ENCODE measurements around the gene DDX17.

The DDX17 gene

DNA sequence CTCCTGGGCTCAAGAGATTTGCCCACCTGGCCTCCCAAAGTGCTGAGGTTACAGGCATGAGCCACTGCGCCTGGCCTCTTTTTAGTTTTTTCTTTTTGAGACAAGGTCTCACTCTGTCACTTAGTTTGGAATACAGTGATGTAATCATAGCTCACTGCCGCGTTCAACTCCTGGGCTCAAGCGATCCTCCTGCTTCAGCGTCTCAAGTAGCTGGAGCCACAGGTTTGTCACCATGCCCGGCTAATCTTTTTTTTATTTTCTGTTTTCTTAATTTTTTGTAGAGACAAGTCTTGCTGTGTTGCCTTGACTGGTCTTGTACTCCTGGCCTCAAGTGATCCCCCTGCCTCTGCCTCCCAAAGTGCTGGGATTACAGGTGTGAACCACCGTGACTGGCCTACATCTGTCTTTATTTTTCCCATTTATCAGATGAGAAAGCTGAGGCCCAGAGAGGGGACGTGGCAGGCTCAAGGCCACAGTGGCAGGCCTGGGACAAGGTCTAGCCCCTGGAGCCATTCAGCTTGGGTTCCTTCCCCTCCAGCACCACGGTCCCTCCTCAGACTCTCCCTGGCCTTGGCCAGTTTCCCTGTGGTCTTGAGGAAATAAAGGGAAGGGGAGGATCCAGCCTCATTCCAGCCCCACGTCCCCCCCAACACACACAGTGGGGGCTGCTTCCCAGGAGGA lies 41.0 kb downstream of the DDX17 start:
- no peak for DNase-seq

DNA sequence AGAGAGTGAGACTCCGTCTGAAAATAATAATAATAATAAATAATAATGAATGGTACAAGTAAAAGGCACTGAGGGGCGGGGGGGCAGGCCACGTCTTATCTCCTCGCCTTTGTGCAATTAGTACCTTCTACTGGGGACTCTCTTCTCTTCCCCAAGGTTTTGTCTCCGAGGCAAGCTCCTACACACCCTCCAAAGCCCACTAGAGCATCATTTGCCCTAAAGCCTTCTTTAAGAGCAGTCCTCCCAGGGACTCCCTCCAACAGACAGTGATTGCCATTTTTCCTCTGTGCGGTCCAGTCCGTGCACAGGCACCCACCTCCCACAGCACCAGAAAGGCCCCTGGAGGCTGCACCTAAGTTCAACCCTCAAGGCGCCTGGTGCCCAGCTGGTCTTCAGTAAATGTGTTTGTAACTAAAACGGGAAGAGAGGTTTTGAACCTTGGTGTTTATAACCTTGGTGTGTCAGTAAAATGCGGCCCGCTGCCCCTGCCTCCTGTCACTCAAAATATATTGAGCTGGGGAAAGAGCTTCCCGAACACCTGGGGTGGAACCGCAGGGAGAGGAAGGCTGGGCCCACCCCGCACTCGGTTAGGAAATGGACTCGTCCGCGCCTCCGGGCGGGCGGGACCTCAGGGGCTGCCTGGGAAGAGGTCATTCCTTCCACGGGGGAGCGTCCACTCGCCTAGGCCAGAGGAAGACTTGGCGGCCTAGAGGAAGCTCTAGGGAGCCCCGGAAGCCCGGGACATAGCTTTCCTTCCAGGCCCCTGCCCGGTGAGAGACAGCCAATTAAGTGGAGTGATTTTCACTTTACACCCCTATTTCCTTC lies 42.9 kb downstream of the DDX17 start:
- DNase-seq = no peak

DNA sequence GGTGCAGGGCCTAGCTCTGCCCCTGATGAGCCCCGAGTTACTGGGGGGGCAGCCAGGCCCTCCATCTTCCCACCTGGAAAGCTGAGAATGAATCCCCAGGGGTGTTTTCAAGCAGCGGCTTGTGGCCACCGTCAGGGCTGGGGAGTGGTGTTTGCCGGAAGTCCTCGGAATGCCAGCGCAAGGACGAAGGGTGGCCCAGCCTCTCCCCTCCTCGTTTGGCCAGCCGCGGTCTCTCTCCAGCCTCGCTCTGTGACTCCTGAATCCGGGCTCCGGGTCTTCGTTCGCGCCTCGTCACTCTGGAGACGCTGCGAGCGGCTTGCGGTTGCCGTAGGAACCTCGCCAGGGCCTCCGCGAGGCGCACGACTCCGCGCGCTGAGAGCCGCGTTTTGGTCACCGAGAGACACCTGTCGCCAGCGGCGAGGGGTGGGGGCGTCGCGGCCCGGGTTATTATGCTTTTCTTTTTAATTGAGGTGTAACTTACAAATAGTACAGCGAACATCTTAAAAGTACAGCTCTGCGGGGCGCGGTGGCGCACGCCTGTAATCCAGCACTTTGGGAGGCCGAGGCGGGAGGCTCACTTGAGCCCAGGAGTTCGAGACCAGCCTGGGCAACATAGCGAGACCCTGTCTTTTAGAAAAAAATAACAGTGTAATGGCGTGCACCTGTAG lies 44.6 kb downstream of the DDX17 start:
- peak; percentile 48 for DNase-seq

DNA sequence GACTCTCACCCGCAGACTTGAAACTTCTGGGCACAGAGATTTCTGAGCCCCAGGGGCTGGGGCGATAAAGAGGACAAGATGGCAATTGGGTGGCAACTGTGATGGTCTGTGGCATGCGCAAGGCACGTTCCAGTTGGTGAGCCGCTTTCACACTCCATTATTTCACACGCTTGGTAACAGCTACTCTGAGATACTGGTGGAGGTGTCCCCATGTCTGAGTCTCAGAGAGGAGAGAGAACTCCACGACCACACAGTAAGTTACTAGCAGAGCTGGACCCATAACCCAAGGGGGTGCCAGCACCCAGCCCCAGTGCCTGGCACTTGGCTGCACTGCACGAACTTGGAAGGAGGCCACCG lies 45.1 kb downstream of the DDX17 start:
- no peak for DNase-seq

DNA sequence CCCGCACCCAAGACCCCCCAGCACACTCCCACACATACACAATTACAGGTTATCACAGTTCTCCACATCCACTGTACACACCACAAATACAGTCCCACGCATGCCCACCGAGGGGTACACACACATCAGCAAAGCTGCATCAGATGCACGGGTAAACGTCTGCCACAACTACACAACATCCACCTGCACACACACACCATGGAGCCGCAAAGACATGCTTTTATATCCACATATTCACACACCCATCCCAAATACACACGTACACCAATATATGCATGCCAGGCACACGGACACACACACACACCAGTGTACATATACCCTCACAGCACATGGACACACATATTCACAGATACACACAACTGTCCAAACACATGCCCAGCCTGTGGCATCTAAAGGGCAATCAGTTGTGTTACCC lies 45.7 kb downstream of the DDX17 start:
- no peak for DNase-seq

DNA sequence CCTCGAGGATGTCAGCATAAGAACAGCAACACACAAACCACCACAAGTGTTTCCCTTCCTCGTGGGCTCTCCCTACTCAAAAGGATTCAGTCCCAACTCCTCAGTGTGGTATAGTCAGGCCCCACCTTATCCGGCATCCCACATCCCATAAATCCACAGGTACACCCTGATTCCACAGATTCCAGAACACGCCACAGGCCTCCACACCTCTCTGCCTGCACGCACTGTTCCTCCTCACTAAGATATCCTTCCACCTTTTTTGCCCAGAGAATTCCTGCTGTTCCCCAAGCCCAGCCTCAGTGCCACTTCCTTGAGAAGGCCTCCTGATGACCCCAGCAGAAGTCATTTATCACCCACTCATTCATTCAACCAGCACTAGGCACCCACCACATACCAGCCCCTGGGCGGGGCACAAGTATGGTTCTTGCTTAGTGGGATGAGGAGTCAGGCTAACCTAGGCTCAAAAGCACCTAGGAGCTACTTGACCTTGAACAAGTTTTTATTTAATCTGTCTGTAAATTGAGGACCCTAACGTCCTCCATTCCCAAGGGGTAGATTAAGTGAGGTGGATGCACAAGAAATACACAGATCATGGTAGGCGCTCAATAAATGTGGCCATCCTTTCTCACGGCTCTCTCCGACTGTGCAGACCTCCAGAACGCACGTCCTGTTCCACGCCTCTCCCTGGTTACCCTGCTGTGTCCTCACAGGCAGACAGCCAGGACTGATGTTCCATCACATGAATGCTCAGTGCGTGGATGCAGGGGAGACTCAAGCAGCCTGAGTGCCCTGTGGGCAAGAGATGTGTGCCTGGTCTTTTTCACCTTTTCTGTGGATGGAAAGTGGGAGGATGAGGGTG lies 49.0 kb downstream of the DDX17 start:
- no peak for DNase-seq

DNA sequence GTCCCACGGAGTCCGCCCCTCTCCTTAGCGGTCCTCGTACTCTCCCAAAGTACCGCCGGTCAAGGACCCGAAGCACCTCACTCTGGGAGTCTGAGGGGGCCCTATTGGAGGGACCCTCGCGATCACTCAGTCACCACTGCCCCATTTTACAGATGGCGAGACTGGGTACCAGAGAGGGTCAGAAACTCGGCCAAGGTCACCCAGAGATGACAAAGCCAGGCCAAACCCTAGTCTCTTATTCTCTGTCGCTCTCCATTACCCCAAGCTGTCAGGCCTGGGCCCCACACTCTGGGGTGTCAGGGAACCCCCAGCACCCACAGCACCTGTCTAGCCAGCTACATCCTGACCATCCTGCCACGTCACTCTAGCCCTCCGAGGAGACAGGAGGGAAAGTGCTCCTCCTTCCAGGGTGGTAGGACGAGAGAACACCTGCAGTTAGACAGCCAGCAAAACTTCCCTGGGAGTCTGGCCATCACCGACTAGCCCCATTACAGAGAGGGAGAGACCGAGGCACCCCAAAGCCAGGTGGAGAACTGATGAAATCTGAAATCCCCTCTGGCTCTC lies 49.8 kb downstream of the DDX17 start:
- DNase-seq = no peak

DNA sequence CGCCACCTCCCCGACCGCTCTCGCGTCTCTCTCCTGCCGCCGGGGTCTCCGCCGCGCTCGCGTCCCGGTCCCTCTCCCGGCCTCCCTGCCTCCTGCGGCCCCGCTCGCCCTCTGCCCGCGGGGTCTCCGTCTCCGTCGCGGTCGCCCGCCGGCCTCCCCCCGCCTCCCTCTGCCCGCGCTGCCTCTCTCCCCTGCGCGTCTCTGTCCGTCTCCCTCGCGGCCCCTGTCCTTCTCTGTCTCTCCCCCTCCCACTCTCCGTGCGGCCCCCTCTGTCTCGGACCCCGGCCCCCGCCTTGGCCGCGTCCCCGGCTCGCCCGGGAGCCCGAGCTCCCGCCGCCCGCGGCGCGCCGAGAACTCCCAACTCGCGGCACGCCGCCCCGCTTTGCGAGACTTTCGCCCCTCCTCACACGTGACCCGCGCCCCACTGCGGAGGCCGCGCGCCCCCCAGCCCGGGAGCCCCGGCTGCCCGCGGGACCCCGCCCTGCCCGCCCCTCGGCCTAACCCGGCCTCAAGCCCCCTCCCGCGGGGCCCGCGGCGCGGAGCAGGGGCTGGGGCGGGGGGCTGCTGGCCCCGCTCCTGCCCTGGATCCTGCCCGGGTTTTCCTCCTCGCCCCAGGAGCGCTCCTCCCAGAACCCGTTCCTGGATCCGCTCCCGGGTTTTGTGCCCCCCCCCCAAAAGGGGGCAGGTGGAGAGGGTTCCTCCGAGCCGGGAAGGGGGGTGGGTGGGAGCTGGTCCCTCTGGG lies 50.4 kb downstream of the DDX17 start:
- no peak for DNase-seq

DNA sequence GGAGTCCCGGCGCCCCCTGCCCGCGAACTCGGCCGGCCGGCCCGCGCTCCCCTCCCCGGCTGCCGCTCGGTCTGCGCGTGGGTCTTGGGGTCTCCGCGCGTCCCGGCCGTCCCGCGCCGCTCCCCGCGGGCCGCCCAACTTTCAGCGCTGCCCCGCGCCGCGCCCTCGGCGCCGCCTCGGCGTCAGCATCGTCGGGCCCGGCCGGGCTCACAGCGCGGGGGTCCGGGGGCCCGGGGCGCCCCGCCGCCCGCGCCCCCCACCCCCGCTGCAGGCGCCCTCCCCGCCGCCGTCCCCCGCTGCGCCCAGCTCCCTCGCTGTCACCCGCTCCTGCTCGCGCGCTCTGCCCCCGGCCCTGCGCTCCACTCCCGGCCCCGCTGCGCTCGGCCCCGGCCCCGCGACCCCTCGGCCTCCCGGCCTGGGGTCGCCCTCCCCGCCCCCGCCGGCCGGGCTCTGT lies 51.0 kb downstream of the DDX17 start, which contains the start of gene KCNJ4:
KCNJ4 (minus strand) TSS at position 124 of the 454 bp plus-strand sequence. CDS start 27,067 bp downstream, outside the sequence.
- no peak for DNase-seq

DNA sequence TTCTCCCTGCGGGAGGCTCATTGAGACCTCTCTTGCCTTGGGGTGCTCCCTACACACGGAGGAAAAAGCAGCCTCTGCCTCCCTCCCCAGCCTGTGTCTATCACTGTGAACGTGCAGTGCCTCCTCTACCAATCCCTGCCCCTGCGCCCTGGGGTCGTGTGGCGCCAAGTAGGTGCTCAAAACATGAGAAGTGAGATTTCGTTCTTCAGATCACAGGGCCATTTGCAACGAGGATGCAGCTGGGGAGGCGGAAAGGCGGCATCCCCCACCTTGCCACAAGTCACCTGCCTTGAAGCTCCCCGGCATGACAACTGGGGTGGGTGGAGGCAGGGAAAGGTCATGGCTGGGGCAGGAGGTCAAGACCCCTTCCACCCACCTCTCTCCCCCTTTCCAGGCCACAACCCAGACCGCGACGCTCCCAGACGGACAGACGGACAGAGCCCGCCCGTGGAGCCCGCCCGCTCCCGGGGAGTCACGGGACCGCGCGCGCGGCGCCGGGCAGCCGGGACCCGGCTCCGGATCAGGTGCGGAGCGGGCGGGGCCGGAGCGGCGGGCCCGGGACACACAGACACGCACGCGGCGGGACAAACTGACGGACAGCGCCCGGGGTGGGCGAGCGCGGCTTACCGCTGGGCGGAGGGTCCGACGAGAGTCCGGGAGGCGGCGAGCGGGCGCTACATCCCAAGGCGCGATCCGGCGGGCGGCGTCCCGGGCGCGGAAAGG lies 51.6 kb downstream of the DDX17 start:
- DNase-seq = peak; percentile 16

DNA sequence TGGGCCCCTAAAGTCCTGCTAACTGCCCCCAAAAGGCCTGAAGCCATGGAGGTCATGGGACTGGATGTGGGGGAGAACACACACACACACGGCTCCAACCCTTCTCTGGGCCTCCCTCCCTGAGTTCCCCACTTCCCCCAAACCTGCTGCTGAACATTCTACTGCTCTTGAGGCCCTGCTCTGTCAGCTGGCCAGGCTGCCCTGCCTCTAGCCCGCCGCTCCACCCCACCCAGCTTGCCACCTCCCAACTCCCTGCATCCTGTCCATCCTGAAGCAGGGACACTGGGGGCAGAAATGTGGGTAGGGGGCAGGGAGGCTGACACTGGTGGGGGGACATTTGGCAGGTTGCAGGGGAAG lies 52.1 kb downstream of the DDX17 start:
- no peak for DNase-seq

DNA sequence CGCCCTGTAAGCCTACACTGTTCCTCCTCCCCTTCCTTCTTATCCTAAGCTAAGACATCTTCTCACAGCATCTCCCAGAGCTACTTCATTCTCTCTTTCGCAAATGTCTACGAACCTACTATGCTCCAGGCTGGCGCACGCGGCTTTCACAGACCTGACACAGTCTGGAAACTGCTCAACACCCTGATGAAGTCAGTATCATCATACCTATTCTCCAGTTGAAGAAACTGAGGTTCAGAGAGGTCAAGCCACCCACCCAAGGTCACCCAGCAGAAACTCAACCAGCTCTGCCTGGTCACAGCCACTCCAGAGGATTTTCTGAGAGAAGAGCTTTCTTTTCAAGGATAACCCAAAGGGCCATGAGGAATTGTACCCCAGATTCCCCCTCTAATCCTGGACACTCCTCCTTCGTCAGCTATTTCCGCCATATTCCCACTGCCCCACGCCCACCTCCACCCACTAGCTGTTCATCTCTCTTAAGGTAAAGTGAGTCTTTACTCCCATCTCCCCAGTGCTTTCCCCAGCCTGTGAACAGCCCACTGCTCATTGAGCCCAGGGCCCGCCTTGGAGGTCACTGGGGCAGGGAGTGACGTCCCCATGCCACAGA lies 52.9 kb downstream of the DDX17 start:
- no peak for DNase-seq

DNA sequence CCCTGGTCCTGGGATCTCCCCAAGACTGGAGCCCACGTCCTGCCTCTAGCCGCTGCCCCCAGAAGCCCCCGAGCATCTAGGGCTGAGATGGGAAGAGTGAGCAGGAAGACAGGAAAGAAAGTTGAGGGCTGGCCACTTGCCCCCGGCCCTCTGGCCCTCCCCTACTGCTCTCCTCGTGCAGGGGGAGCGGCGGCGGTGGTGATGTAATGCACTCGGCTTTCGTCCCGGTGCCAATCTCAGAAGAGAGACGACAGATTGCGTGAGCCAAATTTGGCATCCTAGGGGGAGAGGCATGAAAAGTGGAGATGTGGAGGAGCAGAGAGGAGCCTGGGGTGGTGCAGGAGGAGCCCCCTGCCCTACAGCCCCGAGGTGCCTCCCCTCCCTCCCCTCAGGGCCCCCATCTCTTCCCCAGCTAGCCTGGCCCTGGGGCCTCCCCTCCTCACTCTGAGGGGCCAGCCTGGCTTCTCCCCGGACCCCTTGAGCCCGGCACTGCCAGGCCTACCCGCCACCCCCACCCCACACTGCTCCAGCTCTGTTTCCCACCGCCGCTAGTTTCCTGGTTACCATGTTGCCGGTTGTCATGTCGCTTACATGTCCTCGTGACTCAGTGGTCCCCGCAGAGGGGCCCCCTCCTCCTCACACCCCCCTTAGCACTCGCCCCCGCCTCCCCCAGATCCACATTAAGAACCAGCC lies 53.6 kb downstream of the DDX17 start:
- no peak for DNase-seq

DNA sequence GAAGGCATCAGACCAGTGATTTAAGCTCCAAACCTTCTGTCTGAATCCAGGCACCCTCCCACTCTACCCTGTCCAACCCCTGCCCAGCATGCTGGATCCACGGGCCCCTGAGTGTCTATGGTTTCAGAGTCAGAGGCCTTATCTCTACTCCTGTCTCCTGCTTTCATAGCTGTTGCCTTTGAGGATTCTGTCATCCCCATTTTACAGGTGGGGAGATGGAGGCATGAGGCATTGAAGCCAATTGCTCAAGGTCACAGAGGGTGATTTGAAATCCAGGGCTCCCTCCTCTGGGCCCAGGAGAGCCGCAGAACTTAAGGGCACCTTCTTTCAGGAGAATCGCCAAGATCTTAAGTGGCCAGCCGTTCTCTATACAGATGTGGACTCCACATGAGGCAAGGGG lies 54.2 kb downstream of the DDX17 start:
- no peak for DNase-seq

DNA sequence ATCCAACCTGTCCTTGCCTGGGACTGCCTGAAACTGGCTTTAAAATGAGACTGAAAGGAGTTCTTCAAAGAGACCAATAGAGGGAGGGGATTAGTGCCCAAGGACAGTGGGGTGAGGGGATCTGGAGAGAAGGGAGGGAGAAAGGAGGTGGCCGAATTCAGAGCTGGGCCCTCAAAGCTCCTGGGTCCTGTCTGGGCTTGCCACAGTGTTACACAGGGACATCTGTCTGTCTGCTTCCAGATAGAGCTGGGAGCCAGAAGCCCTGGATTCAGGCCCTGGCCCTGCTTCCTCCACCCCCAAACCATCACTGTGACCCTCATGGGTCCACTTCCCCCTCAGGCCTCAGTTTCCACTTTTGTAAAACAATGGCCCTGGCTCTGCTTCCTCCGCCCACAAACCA lies 54.7 kb downstream of the DDX17 start:
- no peak for DNase-seq

DNA sequence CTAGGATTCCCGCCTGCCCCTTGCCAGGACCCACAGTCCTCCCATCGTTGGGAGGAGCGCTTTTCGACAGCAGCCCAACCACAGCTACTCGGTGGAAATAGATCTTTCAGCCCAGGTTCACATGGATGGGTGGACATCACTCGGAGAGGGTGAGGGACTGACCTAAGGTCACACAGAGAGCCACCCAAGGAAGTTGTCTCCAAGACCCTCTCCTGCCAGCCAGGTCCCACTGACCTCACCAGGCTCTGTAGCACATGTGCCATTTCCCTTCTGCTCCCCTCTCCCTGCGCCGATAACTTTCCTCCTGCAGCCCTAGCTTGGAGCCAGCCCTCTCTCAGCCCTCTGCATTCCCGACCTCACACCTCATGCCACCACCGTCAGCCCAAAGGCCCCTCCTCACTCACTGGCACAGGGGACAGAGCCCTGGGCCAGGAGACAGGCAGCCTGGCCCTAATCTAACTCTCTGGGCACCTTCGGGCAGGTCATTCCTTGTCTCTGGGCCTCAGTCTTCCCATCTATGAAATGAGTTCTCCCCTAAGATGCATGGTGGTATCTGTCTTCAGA lies 55.8 kb downstream of the DDX17 start:
- DNase-seq = no peak

DNA sequence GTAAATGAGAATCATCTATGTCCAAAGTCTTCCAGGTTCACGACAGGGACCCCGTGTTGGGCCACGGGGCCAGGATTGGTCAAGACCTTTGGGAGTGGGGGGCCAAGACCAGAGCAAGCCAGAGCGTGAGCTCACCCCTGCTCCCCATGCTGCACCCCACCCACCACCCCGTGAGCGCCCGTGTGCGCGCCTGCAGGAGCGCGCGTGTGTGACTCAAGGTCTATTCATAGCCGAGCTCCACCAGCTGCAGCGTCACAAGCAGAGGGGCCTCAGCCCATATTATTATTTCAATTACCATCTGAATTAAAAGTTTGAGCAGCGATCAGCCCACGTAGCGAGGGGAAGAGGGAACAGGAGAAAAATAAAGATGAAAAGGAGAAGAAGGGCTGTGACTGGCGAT lies 56.3 kb downstream of the DDX17 start:
- no peak for DNase-seq

DNA sequence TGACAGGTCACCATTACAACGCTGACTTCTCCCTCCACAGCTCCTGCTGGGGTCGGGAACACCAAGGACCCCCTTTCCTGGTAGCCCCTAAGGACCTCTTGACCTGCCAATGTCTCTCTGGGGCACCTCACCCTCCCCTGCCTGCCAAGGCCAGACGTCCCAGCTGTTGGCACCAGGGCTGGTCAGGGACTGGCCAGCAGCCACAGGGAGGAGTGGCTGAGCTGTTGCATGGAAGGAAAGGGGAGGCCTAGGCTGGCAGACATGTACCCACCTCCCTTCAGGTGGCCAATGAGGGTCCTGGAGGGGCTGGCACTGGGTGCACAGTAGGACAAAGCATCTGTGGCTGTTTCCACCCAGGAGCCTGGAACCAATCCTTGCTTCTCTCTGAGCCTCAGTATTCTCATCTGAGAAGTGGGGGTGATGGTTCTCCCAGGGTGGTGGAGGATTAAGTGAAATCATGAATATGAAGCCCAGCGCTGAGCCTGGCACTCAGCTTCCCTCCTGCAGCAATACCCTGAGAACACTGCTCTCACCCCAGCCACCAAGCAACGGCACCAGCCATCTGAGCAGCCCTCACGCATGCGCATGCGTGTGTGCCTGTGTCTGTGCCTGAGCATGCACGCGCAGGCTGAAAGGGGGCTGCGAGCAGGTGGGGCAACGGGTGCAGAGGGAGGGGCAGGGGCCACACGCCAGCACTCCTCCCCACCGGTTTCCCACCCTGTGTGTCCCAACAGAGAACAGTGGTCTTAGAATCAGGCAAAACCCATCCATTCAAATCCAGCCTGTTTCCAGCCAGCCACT lies 57.0 kb downstream of the DDX17 start:
- DNase-seq = no peak

Measured in DMS79 (cell line).